ENCODE data around the gene ADCY10. TPM values are rescaled to one million over a fixed set of nuclear protein-coding genes. Genes with fewer than 3 reads are reported as not detected.

Gene ADCY10
- total RNA-seq, 1 donor from 2014 or later, result not detected

DNA sequence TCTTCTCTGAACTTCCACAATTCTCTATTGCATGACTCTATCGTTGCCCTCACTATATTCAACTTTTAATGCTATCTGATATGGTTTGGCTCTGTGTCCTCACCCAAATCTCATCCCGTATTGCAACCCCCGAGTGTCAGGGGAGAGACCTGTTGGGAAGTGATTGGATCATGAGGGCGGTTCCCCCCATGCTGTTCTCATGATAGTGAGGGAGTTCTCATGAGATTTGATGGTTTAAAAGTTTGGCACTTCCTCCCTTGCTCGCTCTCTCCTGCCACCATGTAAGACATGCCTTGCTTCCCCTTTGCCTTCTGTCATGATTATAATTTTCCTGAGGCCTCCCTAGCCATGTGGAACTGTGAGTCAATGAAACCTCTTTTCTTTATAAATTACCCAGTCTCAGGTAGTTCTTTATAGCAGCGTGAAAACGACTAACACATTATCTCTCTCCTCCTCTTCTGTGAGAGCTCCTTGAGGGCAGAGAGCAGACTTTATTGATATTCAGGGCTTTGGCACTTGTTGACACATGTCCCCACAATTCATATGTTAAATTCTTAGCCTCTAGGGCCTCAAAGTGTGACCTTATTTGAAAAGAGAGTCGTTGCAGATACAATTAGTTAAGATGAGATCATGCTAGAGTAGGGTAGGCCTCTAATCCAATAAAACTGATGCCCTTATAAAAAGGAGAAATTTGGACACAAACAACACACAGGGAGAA is 52.1 kb downstream of the ADCY10 start:
- Histone ChIP-seq H3K27me3 (no peaks in the 10 kb centered on the region), H3K27ac (no peak overlapping the region), H3K9me3 (no peaks in the 10 kb centered on the region), H3K4me3 (no peak overlapping the region), H3K36me3 (no peaks in the 10 kb centered on the region), H3K4me1 (no peaks in the 10 kb centered on the region)
- DNase-seq (ENCODE audit: extremely low spot score in 2 of 2), result no peak
- TF ChIP-seq POLR2A (IDR thresholded peaks at IDR 0.05), result no peak
- TF ChIP-seq, protein P1, sequence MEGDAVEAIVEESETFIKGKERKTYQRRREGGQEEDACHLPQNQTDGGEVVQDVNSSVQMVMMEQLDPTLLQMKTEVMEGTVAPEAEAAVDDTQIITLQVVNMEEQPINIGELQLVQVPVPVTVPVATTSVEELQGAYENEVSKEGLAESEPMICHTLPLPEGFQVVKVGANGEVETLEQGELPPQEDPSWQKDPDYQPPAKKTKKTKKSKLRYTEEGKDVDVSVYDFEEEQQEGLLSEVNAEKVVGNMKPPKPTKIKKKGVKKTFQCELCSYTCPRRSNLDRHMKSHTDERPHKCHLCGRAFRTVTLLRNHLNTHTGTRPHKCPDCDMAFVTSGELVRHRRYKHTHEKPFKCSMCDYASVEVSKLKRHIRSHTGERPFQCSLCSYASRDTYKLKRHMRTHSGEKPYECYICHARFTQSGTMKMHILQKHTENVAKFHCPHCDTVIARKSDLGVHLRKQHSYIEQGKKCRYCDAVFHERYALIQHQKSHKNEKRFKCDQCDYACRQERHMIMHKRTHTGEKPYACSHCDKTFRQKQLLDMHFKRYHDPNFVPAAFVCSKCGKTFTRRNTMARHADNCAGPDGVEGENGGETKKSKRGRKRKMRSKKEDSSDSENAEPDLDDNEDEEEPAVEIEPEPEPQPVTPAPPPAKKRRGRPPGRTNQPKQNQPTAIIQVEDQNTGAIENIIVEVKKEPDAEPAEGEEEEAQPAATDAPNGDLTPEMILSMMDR (IDR thresholded peaks at IDR 0.05), result no peak
- no peak for TF ChIP-seq POLR2AphosphoS5 (IDR thresholded peaks at IDR 0.05; ENCODE audit: insufficient read depth in 1 of 2, low read depth in 1 of 2)
- intact Hi-C loops (cut with DNase I), result no loop called here

DNA sequence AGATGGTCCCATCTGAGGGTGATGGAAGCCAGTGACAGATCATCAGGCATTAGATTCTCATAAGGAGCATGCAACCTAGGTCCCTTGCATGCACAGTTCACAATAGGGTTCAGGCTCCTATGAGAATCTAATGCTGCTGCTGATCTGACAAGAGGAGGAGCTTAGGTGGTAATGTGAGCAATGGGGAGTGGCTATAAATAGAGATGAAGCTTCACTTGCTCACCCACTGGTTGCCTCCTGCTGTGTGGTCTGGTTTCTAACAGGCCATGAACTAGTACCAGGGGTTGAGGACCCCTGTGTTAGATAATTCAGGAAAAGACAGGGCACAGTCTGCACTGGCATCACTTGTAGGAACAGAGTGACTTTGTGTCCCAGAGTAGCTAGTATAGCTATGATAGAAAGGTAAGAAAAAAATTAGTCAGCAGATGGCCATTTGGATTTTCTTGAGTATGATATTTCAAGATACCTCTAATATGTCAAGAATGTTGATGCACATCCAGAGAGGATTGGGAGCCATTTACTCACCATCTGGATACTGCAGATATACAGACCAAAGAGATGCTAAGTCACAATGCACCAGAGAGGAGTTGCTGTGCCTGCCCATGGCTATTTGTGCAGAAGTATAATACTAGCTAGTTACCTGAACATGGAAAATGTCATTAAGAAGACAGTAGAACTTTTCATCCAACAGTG is 53.6 kb downstream of the ADCY10 start:
- intact Hi-C loops (cut with DNase I), result no loop called here
- Histone ChIP-seq H3K27me3 (no peaks in the 10 kb centered on the region), H3K4me3 (no peak overlapping the region), H3K9me3 (no peaks in the 10 kb centered on the region), H3K36me3 (no peaks in the 10 kb centered on the region), H3K27ac (no peak overlapping the region), H3K4me1 (no peaks in the 10 kb centered on the region)
- no peak for DNase-seq (ENCODE audit: extremely low spot score in 2 of 2)
- TF ChIP-seq POLR2AphosphoS5 (IDR thresholded peaks at IDR 0.05; ENCODE audit: insufficient read depth in 1 of 2, low read depth in 1 of 2) (no peak), POLR2A (IDR thresholded peaks at IDR 0.05) (no peak)
- TF ChIP-seq, protein P1 (IDR thresholded peaks at IDR 0.05), result no peak

DNA sequence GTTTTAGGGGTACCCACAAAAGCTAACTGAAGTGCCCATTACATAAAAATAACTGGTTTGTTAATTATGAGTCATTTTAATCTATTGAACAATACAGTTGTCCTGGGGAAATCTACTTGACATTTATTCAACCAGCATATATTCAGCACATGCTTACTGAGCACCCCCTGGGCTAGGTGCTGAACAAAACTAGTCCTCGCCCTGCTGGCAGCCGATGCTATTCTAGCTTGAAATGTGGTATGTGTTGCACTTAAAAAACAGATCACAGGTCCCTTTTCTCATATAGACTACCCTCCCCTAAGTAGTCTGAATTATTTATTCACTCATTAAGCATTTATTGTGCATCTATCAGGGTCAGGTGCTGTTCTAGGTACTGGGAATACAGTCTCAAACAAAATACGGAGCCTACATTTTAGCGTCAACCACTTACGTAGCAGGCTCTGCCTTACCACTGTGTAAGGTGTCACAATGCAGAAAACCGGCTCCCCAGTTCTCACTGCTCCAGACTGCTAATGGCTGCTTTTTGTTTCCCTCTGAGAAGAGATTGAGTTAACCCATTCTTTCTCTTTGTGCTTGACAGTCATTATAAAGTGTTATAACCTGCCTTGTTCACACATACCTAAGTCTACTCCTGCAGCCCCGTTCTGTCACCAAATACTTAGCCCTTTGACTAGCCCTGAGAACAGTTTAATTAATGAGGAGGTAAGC is 57.1 kb downstream of the ADCY10 start:
- Histone ChIP-seq H3K27ac (no peak overlapping the region), H3K4me1 (no peaks in the 10 kb centered on the region), H3K4me3 (no peak overlapping the region), H3K27me3 (no peaks in the 10 kb centered on the region), H3K36me3 (no peaks in the 10 kb centered on the region), H3K9me3 (no peaks in the 10 kb centered on the region)
- DNase-seq (ENCODE audit: extremely low spot score in 2 of 2), result no peak
- TF ChIP-seq POLR2AphosphoS5 (IDR thresholded peaks at IDR 0.05; ENCODE audit: insufficient read depth in 1 of 2, low read depth in 1 of 2), result no peak
- intact Hi-C loops (cut with DNase I), result no loop called here

DNA sequence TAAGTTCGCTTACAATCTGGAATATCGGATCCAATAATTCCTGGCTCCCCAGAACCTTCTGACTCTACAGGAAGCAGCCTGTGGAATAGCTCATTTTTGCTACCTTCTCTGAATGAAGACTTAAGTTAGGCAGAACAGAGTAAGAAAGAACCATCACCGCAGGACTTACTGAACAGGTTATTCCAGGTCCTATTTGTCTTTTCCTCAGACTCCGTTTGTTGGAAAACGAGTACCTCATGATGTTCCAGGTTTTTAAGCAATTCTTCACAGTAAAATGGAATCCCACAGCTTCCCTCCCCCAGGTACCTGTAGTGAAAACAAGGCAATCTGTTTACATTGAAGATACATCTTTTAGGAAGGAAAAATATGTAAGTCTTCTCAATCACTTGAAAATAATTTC is 59.8 kb downstream of the ADCY10 start:
- H3K4me3 ChIP-seq, result no peak overlapping the region

DNA sequence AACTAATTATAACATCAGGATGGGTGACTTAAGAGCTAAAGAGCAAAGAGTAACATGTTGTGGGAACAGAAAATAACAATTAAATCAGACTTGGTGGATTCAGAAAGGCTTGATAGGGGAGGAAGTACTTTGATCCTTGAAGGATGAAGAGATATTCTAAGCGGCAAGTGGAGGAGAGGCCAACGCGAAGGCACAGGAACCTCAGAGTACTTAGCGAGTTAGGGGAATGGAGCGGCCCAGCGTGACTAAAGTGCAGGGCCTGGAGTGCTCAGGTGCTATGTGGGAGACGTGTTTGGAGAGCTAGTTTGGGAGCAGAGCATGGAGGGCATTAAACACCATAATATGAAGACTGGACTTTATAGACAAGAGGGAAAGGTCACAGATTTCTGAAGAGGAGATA is 64.3 kb downstream of the ADCY10 start:
- no peak for DNase-seq (ENCODE audit: extremely low spot score in 2 of 2)
- intact Hi-C loops (cut with DNase I), result no loop called here
- no peaks in the 10 kb centered on the region for H3K9me3 ChIP-seq
- no peak overlapping the region for H3K4me3 ChIP-seq
- no peaks in the 10 kb centered on the region for H3K4me1 ChIP-seq
- H3K36me3 ChIP-seq, result no peaks in the 10 kb centered on the region
- TF ChIP-seq POLR2AphosphoS5 (IDR thresholded peaks at IDR 0.05; ENCODE audit: insufficient read depth in 1 of 2, low read depth in 1 of 2), result no peak
- TF ChIP-seq, protein P1 (IDR thresholded peaks at IDR 0.05), result no peak
- TF ChIP-seq POLR2A (IDR thresholded peaks at IDR 0.05), result no peak
- no peaks in the 10 kb centered on the region for H3K27me3 ChIP-seq
- H3K27ac ChIP-seq, result no peak overlapping the region

More for the DNA sequence above, 59.8 kb downstream of the ADCY10 start:
- Histone ChIP-seq H3K36me3 (no peaks in the 10 kb centered on the region), H3K27ac (no peak overlapping the region), H3K4me1 (no peaks in the 10 kb centered on the region), H3K27me3 (no peaks in the 10 kb centered on the region), H3K9me3 (no peaks in the 10 kb centered on the region)
- TF ChIP-seq, protein P1 (IDR thresholded peaks at IDR 0.05), result no peak
- no peak for TF ChIP-seq POLR2AphosphoS5 (IDR thresholded peaks at IDR 0.05; ENCODE audit: insufficient read depth in 1 of 2, low read depth in 1 of 2)
- no peak for TF ChIP-seq POLR2A (IDR thresholded peaks at IDR 0.05)
- intact Hi-C loops (cut with DNase I), result no loop called here
- no peak for DNase-seq (ENCODE audit: extremely low spot score in 2 of 2)

Data from vagina (tissue), 2 donors.